ENCODE data around the gene RUNX1. TPM values are rescaled to one million over a fixed set of nuclear protein-coding genes. Genes with fewer than 3 reads are reported as not detected.
A peak's percentile ranks its signal among the peaks of the same experiment; 100 is the strongest.
"Not testable (repeated sequence)": the region's sequence is repeated elsewhere in the genome, so short reads cannot be mapped to it uniquely, and the experiment has no call there.

RUNX1 gene
- total and polyA plus RNA-seq, 7 experiments from 2014 or later, result 27.9 to 154 (median 85.1) TPM

- Histone ChIP-seq H3K4me1 (ENCODE audit: control insufficient read depth in 2 of 2, insufficient read depth in 2 of 2, low read length in 2 of 2) (peaks cover 28 to 49% of the 10 kb centered on the region in 2 donors), H3K27ac (ENCODE audit: low read depth, low read length) (peak overlapping the region; percentile 36), H3K9me3 (ENCODE audit: control insufficient read depth in 2 of 3, low read length in 3 of 3) (no peaks in the 10 kb centered on the region), H3K27me3 (ENCODE audit: control insufficient read depth in 2 of 2, insufficient read depth in 2 of 2, low read length in 2 of 2) (no peaks in the 10 kb centered on the region), H3K4me3 (ENCODE audit: low read length) (no peak overlapping the region), H3K36me3 (ENCODE audit: control insufficient read depth in 2 of 3, insufficient read depth in 3 of 3, low read length in 3 of 3) (peaks cover 0 to 26% (median 0%) of the 10 kb centered on the region in 3 experiments)
- intact Hi-C loops (cut with micrococcal nuclease), result loop anchor here in 1 of 2 donors (2.0 to 10.0 kb wide), 5 partner anchors 39 to 414 kb away; partner anchors contain the start of gene RUNX1
- H3K4me3 Mint-ChIP-seq, result peak overlapping the region in 3 of 10 donors; percentile 18 to 52 (median 33)
- H3K36me3 Mint-ChIP-seq, result peaks cover 12 to 69% (median 37%) of the 10 kb centered on the region in 5 donors
- ChIA-PET CTCF (no interaction called here), POLR2A (interaction anchor here (0.8 kb wide), 1 partner anchor 124 kb away, joined by 3 read pairs; no protein-coding TSS in a partner anchor)
- H3K27me3 Mint-ChIP-seq, result no peaks in the 10 kb centered on the region
- DNase-seq (peak in 1 of 9 donors; percentile 73), ATAC-seq (peak; percentile 55)
- H3K9me3 Mint-ChIP-seq, result peaks cover 0 to 7% (median 0%) of the 10 kb centered on the region in 11 donors
- H3K4me1 Mint-ChIP-seq, result peaks cover 43 to 95% (median 85%) of the 10 kb centered on the region in 7 donors
- H3K27ac Mint-ChIP-seq, result peak overlapping the region; percentile 69 to 91 (median 81)
These were observed 241.1 kb downstream of the RUNX1 start for GRCh38 chr21:34807881-34808568.

GRCh38 chr21:34807146-34807880 lies 241.8 kb downstream of the RUNX1 start:
- no peaks in the 10 kb centered on the region for H3K27me3 Mint-ChIP-seq
- Histone ChIP-seq H3K4me1 (ENCODE audit: control insufficient read depth in 2 of 2, insufficient read depth in 2 of 2, low read length in 2 of 2) (peaks cover 25 to 49% of the 10 kb centered on the region in 2 donors), H3K27me3 (ENCODE audit: control insufficient read depth in 2 of 2, insufficient read depth in 2 of 2, low read length in 2 of 2) (no peaks in the 10 kb centered on the region), H3K36me3 (ENCODE audit: control insufficient read depth in 2 of 3, insufficient read depth in 3 of 3, low read length in 3 of 3) (peaks cover 0 to 28% (median 0%) of the 10 kb centered on the region in 3 experiments), H3K4me3 (ENCODE audit: low read length) (no peak overlapping the region), H3K27ac (ENCODE audit: low read depth, low read length) (peak overlapping the region; percentile 36), H3K9me3 (ENCODE audit: control insufficient read depth in 2 of 3, low read length in 3 of 3) (no peaks in the 10 kb centered on the region)
- ChIA-PET CTCF (no interaction called here), POLR2A (interaction anchor here (0.8 kb wide), 1 partner anchor 124 kb away, joined by 3 read pairs; no protein-coding TSS in a partner anchor)
- H3K36me3 Mint-ChIP-seq, result peaks cover 10 to 68% (median 35%) of the 10 kb centered on the region in 5 donors
- peak in 2 of 9 donors; percentile 32 to 64 for DNase-seq
- peak overlapping the region in 3 of 10 donors; percentile 18 to 52 (median 33) for H3K4me3 Mint-ChIP-seq
- peaks cover 0 to 7% (median 0%) of the 10 kb centered on the region in 11 donors for H3K9me3 Mint-ChIP-seq
- intact Hi-C loops (cut with micrococcal nuclease), result loop anchor here in 1 of 2 donors (2.0 to 10.0 kb wide), 4 partner anchors 40 to 415 kb away; partner anchors contain the start of gene RUNX1
- peak overlapping the region; percentile 28 to 91 (median 81) for H3K27ac Mint-ChIP-seq
- ATAC-seq, result peak; percentile 88
- H3K4me1 Mint-ChIP-seq, result peaks cover 38 to 89% (median 82%) of the 10 kb centered on the region in 7 donors

GRCh38 chr21:34806423-34806822 lies 242.7 kb downstream of the RUNX1 start:
- ATAC-seq, result no peak
- H3K9me3 ChIP-seq (ENCODE audit: control insufficient read depth in 2 of 3, low read length in 3 of 3), result no peaks in the 10 kb centered on the region
- Mint-ChIP-seq H3K27ac (peak overlapping the region in 6 of 9 donors; percentile 19 to 91 (median 81)), H3K36me3 (peaks cover 4 to 68% (median 34%) of the 10 kb centered on the region in 5 donors), H3K4me1 (peaks cover 36 to 86% (median 78%) of the 10 kb centered on the region in 7 donors), H3K4me3 (peak overlapping the region in 1 of 10 donors; percentile 2), H3K9me3 (peaks cover 0 to 7% (median 0%) of the 10 kb centered on the region in 11 donors), H3K27me3 (no peaks in the 10 kb centered on the region)
- peaks cover 0 to 33% (median 0%) of the 10 kb centered on the region in 3 experiments for H3K36me3 ChIP-seq (ENCODE audit: control insufficient read depth in 2 of 3, insufficient read depth in 3 of 3, low read length in 3 of 3)
- intact Hi-C loops (cut with micrococcal nuclease), result loop anchor here in 1 of 2 donors (2.0 to 10.0 kb wide), 4 partner anchors 41 to 416 kb away; partner anchors contain the start of gene RUNX1
- ChIA-PET CTCF (no interaction called here), POLR2A (interaction anchor here (0.8 kb wide), 1 partner anchor 8 kb away, joined by 3 read pairs; no protein-coding TSS in a partner anchor)
- H3K4me1 ChIP-seq (ENCODE audit: control insufficient read depth in 2 of 2, insufficient read depth in 2 of 2, low read length in 2 of 2), result peaks cover 17 to 40% of the 10 kb centered on the region in 2 donors
- no peak overlapping the region for H3K4me3 ChIP-seq (ENCODE audit: low read length)
- H3K27ac ChIP-seq (ENCODE audit: low read depth, low read length), result no peak overlapping the region
- no peaks in the 10 kb centered on the region for H3K27me3 ChIP-seq (ENCODE audit: control insufficient read depth in 2 of 2, insufficient read depth in 2 of 2, low read length in 2 of 2)
- DNase-seq, result no peak

- peaks cover 0 to 33% (median 0%) of the 10 kb centered on the region in 3 experiments for H3K36me3 ChIP-seq (ENCODE audit: control insufficient read depth in 2 of 3, insufficient read depth in 3 of 3, low read length in 3 of 3)
- peaks cover 0 to 65% (median 31%) of the 10 kb centered on the region in 5 donors for H3K36me3 Mint-ChIP-seq
- no peak overlapping the region for H3K27ac ChIP-seq (ENCODE audit: low read depth, low read length)
- H3K27ac Mint-ChIP-seq, result peak overlapping the region in 8 of 9 donors; percentile 13 to 91 (median 74)
- H3K4me1 ChIP-seq (ENCODE audit: control insufficient read depth in 2 of 2, insufficient read depth in 2 of 2, low read length in 2 of 2), result peaks cover 11 to 27% of the 10 kb centered on the region in 2 donors
- H3K9me3 Mint-ChIP-seq, result peaks cover 0 to 7% (median 0%) of the 10 kb centered on the region in 11 donors
- no peaks in the 10 kb centered on the region for H3K27me3 ChIP-seq (ENCODE audit: control insufficient read depth in 2 of 2, insufficient read depth in 2 of 2, low read length in 2 of 2)
- H3K4me3 Mint-ChIP-seq, result no peak overlapping the region
- no peaks in the 10 kb centered on the region for H3K27me3 Mint-ChIP-seq
- H3K9me3 ChIP-seq (ENCODE audit: control insufficient read depth in 2 of 3, low read length in 3 of 3), result no peaks in the 10 kb centered on the region
- DNase-seq, result no peak
- ChIA-PET POLR2A (no interaction called here), CTCF (no interaction called here)
- intact Hi-C loops (cut with micrococcal nuclease), result loop anchor here in 1 of 2 donors (5.0 to 10.0 kb wide), 3 partner anchors 42 to 417 kb away; no protein-coding TSS in a partner anchor
- no peak overlapping the region for H3K4me3 ChIP-seq (ENCODE audit: low read length)
- no peak for ATAC-seq
- peaks cover 32 to 73% (median 66%) of the 10 kb centered on the region in 7 donors for H3K4me1 Mint-ChIP-seq
These were observed 243.9 kb downstream of the RUNX1 start for GRCh38 chr21:34805157-34805556.

GRCh38 chr21:34804584-34804983 lies 244.5 kb downstream of the RUNX1 start:
- H3K27me3 Mint-ChIP-seq; H3K9me3 Mint-ChIP-seq; ATAC-seq; H3K4me3 Mint-ChIP-seq; H3K27me3 ChIP-seq (ENCODE audit: control insufficient read depth in 2 of 2, insufficient read depth in 2 of 2, low read length in 2 of 2); DNase-seq; H3K27ac ChIP-seq (ENCODE audit: low read depth, low read length); H3K4me3 ChIP-seq (ENCODE audit: low read length); H3K9me3 ChIP-seq (ENCODE audit: control insufficient read depth in 2 of 3, low read length in 3 of 3); POLR2A ChIA-PET; CTCF ChIA-PET: not testable (repeated sequence)
- H3K4me1 Mint-ChIP-seq, result peaks cover 27 to 67% (median 60%) of the 10 kb centered on the region in 7 donors
- Histone ChIP-seq H3K36me3 (ENCODE audit: control insufficient read depth in 2 of 3, insufficient read depth in 3 of 3, low read length in 3 of 3) (peaks cover 0 to 38% (median 2%) of the 10 kb centered on the region in 3 experiments), H3K4me1 (ENCODE audit: control insufficient read depth in 2 of 2, insufficient read depth in 2 of 2, low read length in 2 of 2) (peaks cover 11 to 22% of the 10 kb centered on the region in 2 donors)
- peak overlapping the region in 8 of 9 donors; percentile 16 to 91 (median 76) for H3K27ac Mint-ChIP-seq
- peaks cover 0 to 63% (median 31%) of the 10 kb centered on the region in 5 donors for H3K36me3 Mint-ChIP-seq
- intact Hi-C loops (cut with micrococcal nuclease), result loop anchor here (5.0 to 10.0 kb wide), 2 partner anchors 83 to 180 kb away; no protein-coding TSS in a partner anchor

All from naive thymus-derived CD4-positive, alpha-beta T cell (primary cell).